Measurements from ENCODE around the gene EFEMP2. TPM values are rescaled to one million over a fixed set of nuclear protein-coding genes. Genes with fewer than 3 reads are reported as not detected.

The EFEMP2 gene
- polyA plus RNA-seq, 1 donor (not counting 4 experiments of a cell fraction or from before 2014, with no cell fraction given), result 4.8 TPM

DNA sequence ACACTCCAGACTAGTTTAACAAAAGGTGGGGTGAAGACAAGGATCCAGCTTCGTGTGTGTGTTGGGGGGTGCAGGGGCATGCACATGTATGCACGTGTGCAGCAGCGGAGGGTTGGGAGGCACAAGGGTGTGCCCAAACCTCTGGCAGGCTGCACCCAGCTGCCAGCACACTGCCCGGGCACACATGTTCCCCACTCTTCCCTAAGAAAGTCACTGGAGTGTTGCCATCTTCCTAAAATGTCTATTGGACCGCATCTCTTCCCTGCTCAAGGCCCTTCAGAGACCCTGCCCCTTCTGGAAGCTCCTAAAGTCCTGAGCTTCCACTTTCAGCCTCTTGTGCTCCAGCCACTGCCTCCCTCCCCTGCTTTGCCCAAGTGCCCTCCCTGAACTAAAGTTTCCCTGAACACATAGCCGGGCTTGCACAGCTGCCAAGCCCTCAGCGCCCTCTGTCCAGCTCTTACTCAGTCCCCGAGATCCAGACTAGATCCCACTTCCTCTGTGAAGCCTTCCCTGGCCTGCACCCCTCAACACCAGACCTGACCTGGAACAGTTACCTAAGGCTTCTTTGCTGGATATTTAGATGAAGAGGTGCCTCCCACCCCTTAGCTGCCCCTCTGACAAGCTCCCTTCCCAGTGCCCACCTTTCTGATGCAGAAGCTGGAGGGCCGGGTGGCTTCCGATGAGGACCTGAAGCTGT, 20.6 kb downstream of the EFEMP2 start:
- H3K36me3 ChIP-seq (ENCODE audit: control insufficient read depth in 2 of 2, extremely low read depth in 1 of 2, insufficient read depth in 2 of 2, low read length in 2 of 2), result peaks cover 35 to 46% of the 10 kb centered on the region in 2 experiments
- H3K4me1 ChIP-seq (ENCODE audit: control insufficient read depth, extremely low read depth, insufficient read depth, low read length), result peaks cover 14% of the 10 kb centered on the region
- TF ChIP-seq EZH2 (IDR thresholded peaks at IDR 0.05; ENCODE audit: low read length), result no peak
- no peak for TF ChIP-seq CTCF (optimal IDR thresholded peaks at IDR 0.05 in 1 of 3, IDR thresholded peaks at IDR 0.05 in 1 of 3, conservative IDR thresholded peaks at IDR 0.05 in 1 of 3; ENCODE audit: extremely low read depth in 1 of 3, insufficient read depth in 2 of 3, low read length in 3 of 3)
- H3K9ac ChIP-seq (ENCODE audit: control insufficient read depth, extremely low read depth, insufficient read depth, low read length), result no peak overlapping the region
- no peak overlapping the region for H3K27ac ChIP-seq (ENCODE audit: control insufficient read depth, insufficient read depth, low read length)
- peaks cover 46% of the 10 kb centered on the region for H4K20me1 ChIP-seq (ENCODE audit: control insufficient read depth, extremely low read depth, insufficient read depth, low read length)
- FAIRE-seq, result no peak
- H3K9me1 ChIP-seq (ENCODE audit: control insufficient read depth, extremely low read depth, insufficient read depth, low read length), result peaks cover 7% of the 10 kb centered on the region
- no peak overlapping the region for H3K4me3 ChIP-seq (ENCODE audit: control insufficient read depth in 2 of 3, extremely low read depth in 1 of 3, insufficient read depth in 2 of 3, low read depth in 1 of 3, low read length in 3 of 3)
- no peak overlapping the region for H2AFZ ChIP-seq (ENCODE audit: control insufficient read depth, low read length)
- H3K4me2 ChIP-seq (ENCODE audit: control insufficient read depth, extremely low read depth, insufficient read depth, low read depth, low read length), result no peak overlapping the region
- peaks cover 34% of the 10 kb centered on the region for H3K79me2 ChIP-seq (ENCODE audit: control insufficient read depth, insufficient read depth, low read length)
- no peaks in the 10 kb centered on the region for H3K9me3 ChIP-seq (ENCODE audit: control insufficient read depth, low read depth, low read length)
- H3K27me3 ChIP-seq (ENCODE audit: control insufficient read depth, extremely low read depth, insufficient read depth, low read length), result no peaks in the 10 kb centered on the region
- dilution Hi-C loops (cut with MboI; ENCODE audit: extremely low pct_ligation_motif_present, low sequenced_read_pairs), result no loop called here
- DNase-seq (ENCODE audit: low read depth, low spot score), result no peak

- Histone ChIP-seq H3K9ac (ENCODE audit: control insufficient read depth, extremely low read depth, insufficient read depth, low read length) (no peak overlapping the region), H3K9me1 (ENCODE audit: control insufficient read depth, extremely low read depth, insufficient read depth, low read length) (peaks cover 2% of the 10 kb centered on the region), H3K4me3 (ENCODE audit: control insufficient read depth in 2 of 3, extremely low read depth in 1 of 3, insufficient read depth in 2 of 3, low read depth in 1 of 3, low read length in 3 of 3) (no peak overlapping the region), H3K79me2 (ENCODE audit: control insufficient read depth, insufficient read depth, low read length) (peaks cover 25% of the 10 kb centered on the region), H2AFZ (ENCODE audit: control insufficient read depth, low read length) (no peak overlapping the region), H3K4me1 (ENCODE audit: control insufficient read depth, extremely low read depth, insufficient read depth, low read length) (peaks cover 9% of the 10 kb centered on the region), H3K4me2 (ENCODE audit: control insufficient read depth, extremely low read depth, insufficient read depth, low read depth, low read length) (no peak overlapping the region), H3K36me3 (ENCODE audit: control insufficient read depth in 2 of 2, extremely low read depth in 1 of 2, insufficient read depth in 2 of 2, low read length in 2 of 2) (peaks cover 30 to 38% of the 10 kb centered on the region in 2 experiments), H3K27ac (ENCODE audit: control insufficient read depth, insufficient read depth, low read length) (no peak overlapping the region), H3K9me3 (ENCODE audit: control insufficient read depth, low read depth, low read length) (no peaks in the 10 kb centered on the region), H4K20me1 (ENCODE audit: control insufficient read depth, extremely low read depth, insufficient read depth, low read length) (peaks cover 38% of the 10 kb centered on the region), H3K27me3 (ENCODE audit: control insufficient read depth, extremely low read depth, insufficient read depth, low read length) (no peaks in the 10 kb centered on the region)
- dilution Hi-C loops (cut with MboI; ENCODE audit: extremely low pct_ligation_motif_present, low sequenced_read_pairs), result no loop called here
- TF ChIP-seq CTCF (optimal IDR thresholded peaks at IDR 0.05 in 1 of 3, IDR thresholded peaks at IDR 0.05 in 1 of 3, conservative IDR thresholded peaks at IDR 0.05 in 1 of 3; ENCODE audit: extremely low read depth in 1 of 3, insufficient read depth in 2 of 3, low read length in 3 of 3), result peak; percentile 47 to 79 (median 69)
- no peak for TF ChIP-seq EZH2 (IDR thresholded peaks at IDR 0.05; ENCODE audit: low read length)
- no peak for FAIRE-seq
- no peak for DNase-seq (ENCODE audit: low read depth, low spot score)
Observed at GRCh38 chr11:65851083-65851579, 21.5 kb downstream of the EFEMP2 start.

Data from keratinocyte (primary cell).